SKM-1 (cell line): ENCODE data around the gene DRC1.
"Not testable (repeated sequence)": the region's sequence is repeated elsewhere in the genome, so short reads cannot be mapped to it uniquely, and the experiment has no call there.

Experiments
- DNase-seq: peaks from one replicate; lab custom pipeline; 2025; ENCODE audit not compliant: unreplicated experiment; lab: John Stamatoyannopoulos, UW

Gene DRC1

DNA sequence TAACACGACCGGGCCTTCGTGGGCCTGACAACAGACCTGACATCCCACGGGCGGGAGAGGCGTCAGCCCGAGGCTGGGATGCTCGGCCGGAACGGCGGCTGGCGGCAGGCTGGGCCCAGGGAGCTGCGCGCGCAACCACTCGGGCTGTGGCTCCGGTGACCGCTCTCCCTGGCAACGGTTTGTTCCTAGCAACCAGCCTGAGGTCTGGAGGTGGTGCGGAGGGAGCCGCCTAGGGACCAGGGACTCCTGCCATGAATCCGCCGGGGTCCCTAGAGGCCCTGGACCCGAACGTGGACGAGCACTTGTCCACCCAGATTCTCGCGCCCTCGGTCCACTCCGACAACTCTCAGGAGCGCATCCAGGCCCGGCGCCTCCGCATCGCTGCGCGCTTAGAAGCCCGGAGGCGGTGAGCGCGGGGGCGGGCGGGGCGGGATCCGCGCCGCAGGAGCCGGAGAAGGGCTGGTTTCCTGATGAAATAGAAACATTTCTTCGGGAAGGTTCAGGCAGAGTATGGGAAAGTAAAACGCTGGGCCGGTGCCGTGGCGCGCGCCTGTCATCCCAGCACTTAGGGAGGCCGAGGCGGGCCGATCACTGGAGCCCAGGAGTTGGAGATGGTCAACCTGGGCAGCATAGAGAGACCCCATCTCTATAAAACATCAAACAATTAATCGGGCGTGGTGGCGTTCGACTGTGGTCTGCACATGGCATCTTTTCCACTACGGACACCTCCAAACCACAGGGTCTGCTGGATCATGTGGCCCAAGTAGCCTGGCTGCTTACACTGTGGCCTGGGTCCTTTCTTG is at the start of gene DRC1:
TSS of gene DRC1 (plus strand) at position 182 of the 803 bp plus-strand sequence. CDS start at position 252, 70 bp downstream.
- DNase-seq, result no peak

DNA sequence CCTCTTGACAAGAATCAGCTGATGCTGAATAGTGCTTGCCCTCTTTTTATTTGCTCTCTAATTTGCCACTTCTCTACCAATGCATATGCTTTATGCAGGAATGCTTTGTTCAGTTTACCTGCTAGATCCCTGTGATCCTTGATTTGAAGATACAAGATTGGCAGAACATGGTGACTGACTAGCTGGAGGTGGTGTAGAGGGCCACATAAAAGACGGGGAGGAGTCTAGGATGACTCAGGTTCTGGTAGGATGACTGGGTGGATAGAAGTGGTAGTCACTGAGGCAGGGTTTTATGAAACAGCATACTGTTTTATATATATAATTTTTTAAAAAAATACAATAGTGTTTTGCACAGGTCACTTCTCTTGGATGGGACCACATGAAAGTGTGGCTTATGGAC is 48.8 kb upstream of the DRC1 start:
- DNase-seq, result no peak

DNA sequence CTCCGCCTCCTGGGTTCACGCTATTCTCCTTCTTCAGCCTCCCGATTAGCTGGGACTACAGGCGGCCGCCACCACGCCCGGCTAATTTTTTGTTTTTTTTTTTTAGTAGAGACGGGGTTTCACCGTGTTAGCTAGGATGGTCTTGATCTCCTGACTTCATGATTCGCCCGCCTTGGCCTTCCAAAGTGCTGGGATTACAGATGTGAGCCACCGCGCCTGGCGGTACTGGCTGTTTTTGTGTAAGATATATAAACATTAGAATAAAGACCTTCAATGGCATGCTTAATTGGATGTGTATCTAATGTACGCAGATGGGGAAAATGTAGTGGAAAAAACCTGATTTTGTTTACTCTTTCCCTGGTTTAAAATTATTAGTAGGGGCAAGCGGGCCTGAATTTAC is 47.3 kb upstream of the DRC1 start:
- not testable (repeated sequence) for DNase-seq

DNA sequence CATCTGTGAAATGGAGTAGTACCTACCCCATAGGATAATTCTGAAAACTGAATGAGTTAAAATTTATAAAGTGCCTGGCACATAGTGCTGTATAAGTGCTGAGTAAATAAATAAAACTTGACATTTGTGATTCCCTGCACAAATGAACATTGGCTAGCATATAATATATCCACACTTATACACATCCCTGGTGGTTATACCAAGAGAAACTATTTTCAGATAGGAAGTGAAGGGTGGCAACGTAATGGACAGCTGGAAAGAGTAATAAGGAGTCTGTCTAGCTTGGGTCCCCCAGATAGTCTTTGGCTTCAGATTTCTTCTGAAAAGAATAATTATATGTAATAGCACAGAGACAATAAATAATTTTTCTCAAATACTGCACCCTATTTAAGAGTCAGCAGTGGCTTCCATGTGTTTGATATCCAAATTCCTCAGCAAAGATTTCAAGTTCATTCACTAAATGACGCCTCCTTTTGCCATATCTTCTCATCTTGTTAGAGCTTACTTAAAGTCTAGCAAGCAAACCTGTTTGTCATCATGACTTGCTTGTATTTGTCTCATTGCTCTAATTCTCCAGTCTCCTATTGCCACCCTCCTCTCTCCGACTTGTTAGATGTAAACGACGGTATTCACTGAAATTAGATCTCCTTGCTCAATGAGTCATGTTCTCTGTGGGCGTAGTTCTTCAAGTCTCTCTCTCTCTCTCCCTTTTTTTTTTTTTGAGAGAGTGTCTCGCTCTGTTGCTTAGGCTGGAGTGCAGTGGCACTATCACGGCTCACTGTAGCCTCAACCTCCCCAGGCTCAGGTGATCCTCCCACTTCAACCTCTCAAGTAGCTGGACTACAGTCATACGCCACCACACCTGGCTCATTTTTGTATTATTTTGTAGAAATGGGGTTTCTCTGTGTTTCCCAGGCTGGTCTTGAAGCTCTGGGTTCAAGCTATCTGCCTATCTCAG is 46.4 kb upstream of the DRC1 start:
- DNase-seq, result no peak

DNA sequence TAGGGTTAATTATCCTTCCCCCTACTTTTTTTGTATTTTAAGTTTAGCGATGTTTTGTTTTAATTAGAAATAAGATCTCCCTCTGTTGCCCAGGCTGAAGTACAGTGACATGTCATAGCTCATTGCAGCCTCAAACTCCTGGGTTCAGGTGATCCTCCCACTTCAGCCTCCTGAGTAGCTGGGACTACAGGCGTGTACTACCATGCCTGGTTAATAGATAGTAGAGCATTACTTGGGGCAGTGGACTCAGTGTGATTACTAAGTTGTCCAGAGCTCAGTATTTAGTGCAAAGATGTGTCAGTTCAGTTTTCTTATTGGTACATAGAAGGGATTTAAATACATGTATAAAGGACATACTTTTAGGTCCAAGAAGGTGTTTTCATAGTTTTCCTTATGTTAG is 45.6 kb upstream of the DRC1 start:
- DNase-seq, result no peak

DNA sequence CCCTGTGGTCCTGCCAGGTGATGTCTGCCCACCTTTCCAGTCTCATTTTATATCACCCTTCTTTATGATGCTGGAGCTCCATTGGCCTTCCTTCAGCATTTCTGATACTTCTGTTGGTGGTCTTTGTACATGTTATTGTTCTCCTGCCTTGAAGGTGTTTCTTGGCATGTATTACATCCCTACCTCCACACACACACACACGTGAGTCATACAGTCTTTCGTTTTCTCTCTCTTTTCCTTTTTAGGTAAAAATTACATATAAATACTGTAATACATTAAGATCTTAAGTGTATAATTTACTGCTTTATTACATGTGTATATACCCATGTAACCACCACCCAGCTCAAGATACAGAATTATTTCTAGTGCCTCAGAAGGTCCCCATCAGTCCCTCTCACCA is 44.9 kb upstream of the DRC1 start:
- DNase-seq, result no peak

DNA sequence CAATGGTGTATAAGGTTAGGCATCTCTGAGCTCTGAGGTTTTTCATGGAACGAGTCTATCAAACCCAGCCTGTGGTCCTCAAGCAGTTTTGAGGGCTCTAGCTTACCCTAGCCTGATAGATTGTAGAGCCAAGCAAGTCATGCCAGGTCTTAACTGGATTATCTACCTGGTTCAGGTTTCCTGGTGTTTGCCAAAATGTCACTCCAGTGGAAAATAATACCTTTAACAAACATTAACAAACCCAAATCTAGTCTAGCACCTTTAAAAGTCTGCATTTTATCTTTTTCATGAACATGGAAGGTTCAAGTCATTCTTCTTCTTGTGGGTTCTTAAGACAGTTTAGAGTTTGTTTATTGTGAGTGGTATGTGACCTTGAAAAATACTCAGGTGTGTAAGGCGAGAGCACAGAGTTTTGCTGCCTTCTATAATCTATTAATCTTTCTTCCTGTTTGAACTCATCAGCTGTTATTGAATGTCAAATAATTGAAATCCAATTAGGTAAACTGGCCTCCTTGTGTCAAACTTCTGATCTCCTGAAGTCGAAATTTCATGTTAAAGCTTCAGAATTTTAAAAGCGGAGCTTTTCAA is 41.7 kb upstream of the DRC1 start:
- no peak for DNase-seq

DNA sequence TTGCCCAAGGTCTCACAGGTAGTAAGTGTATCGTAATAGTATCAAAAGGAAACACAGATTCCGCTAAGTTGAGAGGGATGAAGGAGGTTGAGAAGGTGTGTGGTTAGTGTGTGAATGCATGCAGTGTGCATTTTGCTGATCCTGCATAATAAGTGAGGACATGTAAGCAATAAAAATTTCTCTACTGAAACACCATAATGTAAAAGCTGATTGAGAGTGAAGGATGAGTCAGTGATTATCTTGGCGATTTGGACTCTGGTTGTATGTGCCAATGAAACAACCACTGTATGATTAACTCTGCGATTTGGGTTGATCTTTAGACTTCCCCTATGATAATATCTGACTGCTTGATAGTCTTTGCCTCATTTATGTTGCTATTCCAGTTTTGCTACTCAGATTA is 38.4 kb upstream of the DRC1 start:
- no peak for DNase-seq

DNA sequence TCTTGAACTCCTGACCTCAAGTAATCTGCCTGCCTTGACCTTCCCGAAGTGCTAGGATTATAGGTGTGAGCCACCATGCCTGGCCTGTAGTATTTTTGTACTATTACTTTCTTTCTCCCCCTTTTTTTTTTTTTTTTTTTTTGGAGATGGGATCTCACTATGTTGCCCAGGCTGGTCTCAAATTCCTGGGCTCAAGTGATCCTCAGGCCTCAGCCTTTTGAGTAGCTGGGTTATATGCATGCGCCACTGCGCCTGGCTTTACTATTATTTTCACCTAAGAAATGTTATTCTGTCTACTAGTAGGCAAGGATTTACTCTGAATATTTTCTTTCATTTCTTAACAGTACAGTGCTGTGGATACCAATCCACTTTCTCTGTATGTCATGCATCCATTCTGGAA is 37.8 kb upstream of the DRC1 start:
- no peak for DNase-seq

DNA sequence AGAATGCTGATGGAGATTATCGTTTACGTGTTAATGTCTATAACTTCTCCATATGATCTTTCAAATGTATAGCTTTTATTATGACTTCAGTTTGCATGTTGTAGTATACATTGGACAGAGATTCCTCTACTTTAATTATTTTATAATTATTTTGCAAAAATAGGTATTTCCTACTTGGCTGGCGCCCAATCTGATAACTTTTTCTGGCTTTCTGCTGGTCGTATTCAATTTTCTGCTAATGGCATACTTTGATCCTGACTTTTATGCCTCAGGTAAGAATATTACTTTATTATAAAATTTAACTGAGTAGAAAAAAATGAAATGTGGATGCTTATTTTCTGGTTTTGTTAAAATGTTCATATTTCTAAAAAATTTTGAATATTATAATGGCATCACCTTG is 37.1 kb upstream of the DRC1 start:
- no peak for DNase-seq

DNA sequence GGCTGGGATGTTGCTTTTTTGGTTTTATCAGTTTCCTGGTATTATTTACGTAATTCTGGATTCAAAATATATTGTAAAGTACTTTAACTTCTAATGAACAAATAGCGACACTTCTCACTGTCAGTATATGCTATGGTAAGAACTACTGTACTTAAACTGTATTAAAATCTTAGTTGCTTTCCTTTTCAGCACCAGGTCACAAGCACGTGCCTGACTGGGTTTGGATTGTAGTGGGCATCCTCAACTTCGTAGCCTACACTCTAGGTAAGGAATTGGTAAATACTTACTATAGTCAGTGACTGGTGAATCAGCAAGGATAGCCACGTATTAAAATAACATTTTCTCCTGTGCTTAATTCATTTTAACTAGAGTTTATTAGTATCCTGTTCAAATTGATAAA is 34.8 kb upstream of the DRC1 start:
- no peak for DNase-seq

DNA sequence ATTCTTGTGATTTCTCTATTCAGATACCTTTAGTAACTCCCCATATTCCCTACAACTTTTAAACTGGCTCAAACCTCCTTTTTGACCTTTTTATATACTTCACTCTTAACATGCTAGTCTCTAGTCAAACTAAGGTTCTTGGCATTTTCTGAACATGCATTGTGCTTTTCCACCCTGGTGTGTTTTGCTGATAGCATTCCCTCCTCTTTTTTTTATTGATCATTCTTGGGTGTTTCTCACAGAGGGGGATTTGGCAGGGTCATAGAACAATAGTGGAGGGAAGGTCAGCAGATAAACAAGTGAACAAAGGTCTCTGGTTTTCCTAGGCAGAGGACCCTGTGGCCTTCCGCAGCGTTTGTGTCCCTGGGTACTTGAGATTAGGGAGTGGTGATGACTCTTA is 32.1 kb upstream of the DRC1 start:
- not testable (repeated sequence) for DNase-seq

DNA sequence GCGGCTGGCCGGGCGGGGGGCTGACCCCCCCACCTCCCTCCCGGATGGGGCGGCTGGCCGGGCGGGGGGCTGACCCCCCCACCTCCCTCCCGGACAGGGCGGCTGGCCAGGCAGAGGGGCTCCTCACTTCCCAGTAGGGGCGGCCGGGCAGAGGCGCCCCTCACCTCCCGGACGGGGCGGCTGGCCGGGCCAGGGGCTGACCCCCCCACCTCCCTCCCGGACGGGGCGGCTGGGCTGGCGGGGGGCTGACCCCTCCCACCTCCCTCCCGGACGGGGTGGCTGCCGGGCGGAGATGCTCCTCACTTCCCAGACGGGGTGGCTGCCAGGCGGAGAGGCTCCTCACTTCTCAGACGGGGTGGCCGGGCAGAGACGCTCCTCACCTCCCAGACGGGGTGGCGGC is 30.8 kb upstream of the DRC1 start:
- not testable (repeated sequence) for DNase-seq

DNA sequence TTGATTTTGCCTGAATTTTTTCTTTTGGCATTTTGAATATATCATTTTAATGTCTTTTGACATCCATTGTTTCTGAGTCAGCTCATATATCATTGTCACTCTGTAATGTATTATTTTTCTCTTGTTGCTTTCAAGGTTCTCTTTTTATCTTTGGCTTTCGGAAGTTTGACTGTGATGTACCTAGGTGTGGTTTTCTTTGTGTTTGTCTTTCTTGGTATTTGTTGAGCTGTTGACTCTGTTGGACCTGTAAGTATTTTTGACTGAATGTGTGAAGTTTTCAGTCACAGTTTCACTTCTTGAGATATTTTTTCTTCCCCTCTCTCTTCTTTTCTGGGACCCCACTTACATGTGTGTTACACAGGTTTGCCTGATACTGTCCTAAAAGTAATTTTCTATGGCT is 24.9 kb upstream of the DRC1 start:
- DNase-seq, result no peak

DNA sequence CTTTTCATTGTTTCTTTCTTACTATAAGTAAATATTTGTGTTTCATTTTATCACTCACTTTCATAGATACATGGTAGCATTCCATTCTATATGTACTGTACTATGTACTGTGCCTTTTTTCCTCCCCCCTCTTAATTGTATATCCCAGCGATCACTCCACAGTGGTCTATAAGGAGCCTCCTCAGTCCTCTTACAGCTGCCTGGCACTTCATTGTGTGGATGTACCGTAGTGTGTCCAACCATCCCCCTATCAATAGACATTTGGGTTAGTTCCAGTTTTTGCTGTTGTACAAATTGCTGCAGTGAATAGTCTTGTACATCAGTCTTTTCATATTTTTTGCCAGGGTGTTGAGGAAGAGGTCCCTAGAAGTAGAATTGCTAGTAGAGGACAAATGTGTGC is 21.4 kb upstream of the DRC1 start:
- DNase-seq, result no peak

DNA sequence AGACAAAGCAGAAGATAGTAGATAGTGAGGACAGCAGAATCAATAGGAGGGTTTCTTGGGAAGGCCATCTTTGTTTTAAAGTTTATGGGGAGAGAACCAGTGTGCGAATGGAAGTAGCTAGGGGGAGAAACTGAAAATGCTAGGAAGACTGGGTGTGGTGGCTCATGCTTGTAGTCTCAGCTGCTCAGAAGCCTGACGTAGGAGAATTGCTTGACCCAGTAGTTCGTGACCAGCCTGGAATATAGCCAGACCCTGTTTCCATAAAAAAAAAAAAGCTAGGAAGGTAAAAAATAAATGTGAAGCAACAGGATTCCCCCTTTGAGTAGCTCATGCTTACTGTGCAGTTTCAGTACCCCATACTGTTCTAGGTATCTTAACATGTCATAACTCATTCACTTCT is 19.2 kb upstream of the DRC1 start:
- DNase-seq, result no peak

DNA sequence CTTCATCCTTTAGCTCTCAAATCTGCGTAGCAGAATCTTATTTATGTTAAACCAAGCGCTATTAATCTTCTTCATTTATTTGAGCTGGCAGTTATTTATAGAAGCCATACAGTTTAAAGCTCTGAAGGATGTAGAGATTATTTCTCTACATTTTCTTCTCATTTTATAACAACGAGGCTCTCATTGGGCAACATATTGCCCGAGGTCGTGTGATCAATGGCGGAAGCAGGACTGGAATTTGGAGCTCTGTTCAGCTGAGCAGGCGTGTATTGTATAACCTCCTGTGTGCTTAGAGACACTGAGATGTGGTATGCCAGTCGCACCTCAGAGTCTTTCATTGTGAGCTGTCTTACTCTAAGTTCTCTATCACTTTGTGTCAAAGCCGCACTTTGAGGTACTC is 17.5 kb upstream of the DRC1 start:
- no peak for DNase-seq

DNA sequence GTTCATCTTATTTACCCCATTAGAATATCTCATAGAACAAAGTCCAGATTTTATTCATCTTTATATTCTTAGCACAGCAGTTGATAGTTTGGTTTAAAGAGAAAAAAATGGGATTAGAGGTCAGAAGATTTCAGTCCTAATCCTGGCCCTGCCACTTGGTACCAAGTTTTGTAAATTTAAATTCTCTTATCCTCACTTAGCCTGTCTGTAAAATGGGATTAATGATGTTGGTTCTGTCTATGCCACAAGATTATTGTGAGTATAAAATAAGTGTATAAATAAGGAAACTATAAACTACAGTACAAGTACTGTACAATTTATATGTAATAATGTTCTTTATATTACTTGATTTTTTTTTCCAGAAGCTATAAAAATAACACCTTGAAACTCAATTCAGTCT is 17.1 kb upstream of the DRC1 start:
- no peak for DNase-seq

DNA sequence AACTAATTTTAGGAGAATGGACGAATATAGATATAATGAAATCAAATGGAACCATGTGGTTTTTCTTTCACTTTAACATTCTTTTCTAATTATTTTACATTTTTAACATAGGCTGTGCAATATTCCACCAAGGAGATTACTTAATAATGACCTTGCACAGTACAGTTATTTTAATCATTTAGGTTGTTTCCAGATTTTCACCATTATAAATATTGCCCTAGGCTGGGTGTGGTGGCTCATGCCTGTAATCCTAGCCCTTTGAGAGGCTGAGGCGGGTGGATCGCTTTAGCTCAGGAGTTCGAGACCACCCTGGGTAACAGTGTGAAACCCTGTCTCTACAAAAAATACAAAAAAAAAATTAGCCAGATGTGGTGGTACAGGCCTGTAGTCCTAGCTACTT is 14.5 kb upstream of the DRC1 start:
- DNase-seq, result no peak

DNA sequence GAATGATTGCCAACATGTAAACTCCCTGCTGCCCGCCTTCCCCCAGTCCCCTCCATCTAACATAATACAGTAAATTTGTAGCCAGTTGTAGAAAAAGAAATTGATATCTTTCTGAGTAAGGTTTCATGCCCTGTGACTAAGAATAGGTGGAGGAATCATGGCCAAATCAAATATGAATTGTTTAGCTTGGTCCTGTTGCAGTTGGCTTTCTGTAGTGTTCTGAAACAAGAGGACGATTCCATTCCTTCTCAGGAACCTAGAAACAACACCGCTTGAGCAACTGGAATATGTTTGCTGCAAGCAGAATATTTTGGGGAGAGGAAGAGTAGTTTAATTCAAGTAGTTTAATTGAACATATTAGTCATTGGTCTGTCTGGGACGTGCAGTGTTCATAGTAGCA is 7.0 kb upstream of the DRC1 start:
- DNase-seq, result no peak

DNA sequence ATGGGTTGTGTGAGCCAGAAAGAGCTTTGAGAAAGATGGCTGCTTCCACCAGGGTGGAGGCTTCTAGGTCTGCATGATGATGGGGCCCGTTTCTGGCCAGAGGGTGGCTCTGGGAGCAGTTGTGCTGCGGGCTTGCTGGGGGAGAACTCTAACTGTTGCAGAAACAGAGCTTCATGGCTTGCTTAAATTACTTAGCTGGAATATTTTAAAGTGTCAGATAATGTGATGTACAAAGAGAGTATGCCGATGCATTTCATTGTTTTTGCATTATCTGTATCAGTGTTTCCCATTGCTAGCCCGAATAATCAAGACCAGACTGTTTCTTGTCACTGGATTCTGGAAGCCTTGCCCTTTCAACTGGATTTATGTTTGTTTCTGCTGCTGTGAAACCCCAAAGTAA is 6.3 kb upstream of the DRC1 start:
- DNase-seq, result no peak
